ENCODE measurements around the gene DNMT1. TPM values are rescaled to one million over a fixed set of nuclear protein-coding genes. Genes with fewer than 3 reads are reported as not detected.

Gene DNMT1
- total RNA-seq, 1 experiment from 2014 or later, result 227 TPM

DNA sequence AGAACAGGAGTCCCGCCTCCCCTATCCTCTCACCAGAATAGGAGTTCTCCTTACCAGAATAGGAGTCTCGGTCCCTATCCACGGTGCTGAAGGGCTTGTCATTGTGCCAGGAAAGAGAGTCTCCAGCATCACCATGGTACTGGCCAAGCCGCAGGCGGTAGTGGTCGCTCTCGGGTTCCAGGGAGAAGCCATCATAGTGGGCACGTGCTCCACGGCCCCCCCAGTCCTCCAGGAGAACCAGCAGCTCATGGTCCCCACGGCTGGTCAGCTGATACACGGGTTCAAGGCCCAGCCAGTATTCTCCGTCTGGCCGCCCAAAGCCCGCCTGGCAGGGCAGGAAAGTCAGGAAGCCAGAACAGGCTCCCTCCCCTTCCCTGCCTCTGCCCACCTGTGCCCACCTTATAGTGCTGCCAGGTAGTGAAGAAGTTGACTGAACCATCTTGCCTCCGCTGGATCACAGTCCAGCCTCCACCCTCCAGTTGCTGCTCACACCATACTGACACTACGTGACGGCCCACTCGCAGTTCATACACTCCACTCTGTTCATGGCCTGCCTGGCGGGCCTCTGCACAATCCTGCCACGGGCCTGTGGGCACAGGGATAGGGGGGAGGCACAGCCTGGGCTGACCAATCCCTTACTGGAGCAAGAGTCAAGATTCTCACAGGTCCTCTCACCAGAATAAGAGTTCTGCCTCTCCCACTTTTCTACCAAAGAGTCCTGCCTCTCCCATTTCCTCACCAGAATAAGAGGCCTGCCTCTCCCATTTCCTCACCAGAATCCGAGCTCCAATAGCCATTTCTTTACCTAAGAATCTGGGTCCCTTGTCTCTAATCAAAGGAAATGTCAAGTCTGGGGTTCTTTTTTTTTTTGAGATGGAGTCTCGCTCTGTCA is 101.2 kb downstream of the DNMT1 start:
- Histone ChIP-seq H4K91ac (ENCODE audit: insufficient read length, low read depth, low read length) (no peak overlapping the region), H2AFZ (ENCODE audit: low read length) (no peak overlapping the region), H3K23me2 (ENCODE audit: insufficient read length, low read depth, low read length, poor library complexity, severe bottlenecking) (peaks cover 3% of the 10 kb centered on the region), H2BK15ac (ENCODE audit: low read depth, low read length) (no peak overlapping the region), H3K9me3 (ENCODE audit: control insufficient read depth, low read depth, low read length) (no peaks in the 10 kb centered on the region), H3K23ac (ENCODE audit: insufficient read length, low read depth, low read length) (no peak overlapping the region), H4K8ac (replicated peaks; ENCODE audit: insufficient read length, low read depth, low read length) (no peak overlapping the region), H2BK5ac (ENCODE audit: insufficient read length, low read length) (no peak overlapping the region), H3K14ac (ENCODE audit: insufficient read depth, low read length) (no peak overlapping the region), H3K4ac (ENCODE audit: low read depth, low read length) (no peak overlapping the region), H3T11ph (ENCODE audit: low read length) (no peak overlapping the region), H3K27ac (ENCODE audit: insufficient read length, low read depth, low read length) (no peak overlapping the region), H4K5ac (ENCODE audit: insufficient read length, low read depth, low read length) (no peak overlapping the region), H4K20me1 (ENCODE audit: control insufficient read depth, insufficient read depth, insufficient read length) (no peaks in the 10 kb centered on the region), H2AK5ac (ENCODE audit: insufficient read length, low read length) (no peak overlapping the region), H2BK12ac (ENCODE audit: insufficient read length, low read depth, low read length) (no peak overlapping the region), H3K4me1 (ENCODE audit: insufficient read depth, low read length) (no peaks in the 10 kb centered on the region), H3K4me2 (ENCODE audit: insufficient read depth, insufficient read length, low read length) (no peak overlapping the region), H3K9ac (ENCODE audit: extremely low read depth, insufficient read length, low read length) (no peak overlapping the region), H3K27me3 (ENCODE audit: insufficient read depth, low read length) (peaks cover 3% of the 10 kb centered on the region), H3K79me1 (ENCODE audit: insufficient read depth, low read depth, low read length, poor library complexity, severe bottlenecking) (no peaks in the 10 kb centered on the region), H3K18ac (ENCODE audit: insufficient read length, low read depth, low read length) (no peak overlapping the region), H3K79me2 (ENCODE audit: insufficient read depth, low read length) (no peaks in the 10 kb centered on the region), H2BK20ac (ENCODE audit: low read depth, low read length, poor library complexity, severe bottlenecking) (no peak overlapping the region), H2BK120ac (ENCODE audit: low read depth, low read length, poor library complexity, severe bottlenecking) (no peak overlapping the region), H3K56ac (ENCODE audit: insufficient read length, low read depth, low read length) (no peak overlapping the region)
- TF ChIP-seq, protein P1, sequence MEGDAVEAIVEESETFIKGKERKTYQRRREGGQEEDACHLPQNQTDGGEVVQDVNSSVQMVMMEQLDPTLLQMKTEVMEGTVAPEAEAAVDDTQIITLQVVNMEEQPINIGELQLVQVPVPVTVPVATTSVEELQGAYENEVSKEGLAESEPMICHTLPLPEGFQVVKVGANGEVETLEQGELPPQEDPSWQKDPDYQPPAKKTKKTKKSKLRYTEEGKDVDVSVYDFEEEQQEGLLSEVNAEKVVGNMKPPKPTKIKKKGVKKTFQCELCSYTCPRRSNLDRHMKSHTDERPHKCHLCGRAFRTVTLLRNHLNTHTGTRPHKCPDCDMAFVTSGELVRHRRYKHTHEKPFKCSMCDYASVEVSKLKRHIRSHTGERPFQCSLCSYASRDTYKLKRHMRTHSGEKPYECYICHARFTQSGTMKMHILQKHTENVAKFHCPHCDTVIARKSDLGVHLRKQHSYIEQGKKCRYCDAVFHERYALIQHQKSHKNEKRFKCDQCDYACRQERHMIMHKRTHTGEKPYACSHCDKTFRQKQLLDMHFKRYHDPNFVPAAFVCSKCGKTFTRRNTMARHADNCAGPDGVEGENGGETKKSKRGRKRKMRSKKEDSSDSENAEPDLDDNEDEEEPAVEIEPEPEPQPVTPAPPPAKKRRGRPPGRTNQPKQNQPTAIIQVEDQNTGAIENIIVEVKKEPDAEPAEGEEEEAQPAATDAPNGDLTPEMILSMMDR (conservative IDR thresholded peaks at IDR 0.05), result no peak
- no CpG with 5 or more reads among the region's 22 CpGs for WGBS (ENCODE audit: extremely low coverage, insufficient read length, low lambda C conversion rate)
- Mint-ChIP-seq H3K36me3 (ENCODE audit: insufficient read depth in 1 of 3, low read depth in 3 of 3) (peaks cover 4 to 21% (median 11%) of the 10 kb centered on the region in 3 experiments), H3K27me3 (ENCODE audit: low read depth) (peaks cover 43% of the 10 kb centered on the region), H3K9me3 (peaks cover 0 to 3% of the 10 kb centered on the region in 2 experiments; a peak in 1 of 5 replicates), H3K4me1 (no peaks in the 10 kb centered on the region), H3K27ac (no peak overlapping the region), H3K4me3 (no peak overlapping the region)
- DNase-seq, result no peak

All from H9 (cell line).